GM12878 (cell line): ENCODE results near the gene KCTD19. TPM values are rescaled to one million over a fixed set of nuclear protein-coding genes. Genes with fewer than 3 reads are reported as not detected.
A peak's percentile ranks its signal among the peaks of the same experiment; 100 is the strongest.

Source experiments
- ATAC-seq: fragments of 200-7000 bp; cut with Tn5 transposase; 3 replicates; pipeline ENCODE4 v1.9.1; 2020; ENCODE audit warnings: mild to moderate bottlenecking, moderate library complexity
- BruUV-seq: library from RNA; stranded (reverse); fragments of 400-500 nt; replicated peaks from 2 replicates; lab custom pipeline; 2021; lab: Mats Ljungman, UMichigan
- CTCF ChIA-PET: fragments of 300-600 bp; sonication (Branson Sonifier 250); formaldehyde crosslinking; extraction: SDS; loops from one replicate; lab custom pipeline; 2021; ENCODE audit warnings: inconsistent platforms; lab: Yijun Ruan, JAX
- POLR2A ChIA-PET: fragments of 350-600 bp; formaldehyde crosslinking; extraction: SDS; loops from one replicate; lab custom pipeline; 2021; ENCODE audit warnings: inconsistent platforms; lab: Charles Lee
- RAD21 ChIA-PET: fragments of 300-600 bp; sonication (Branson Sonifier 250); formaldehyde crosslinking; loops from one replicate; lab custom pipeline; 2023; ENCODE audit warnings: antibody characterized with exemption; ENCODE audit not compliant: unreplicated experiment; lab: Charles Lee
- SMC1A ChIA-PET: fragments of 300-600 bp; sonication (Branson Sonifier 250); formaldehyde crosslinking; loops from one replicate; lab custom pipeline; 2023; ENCODE audit not compliant: unreplicated experiment, uncharacterized antibody; lab: Charles Lee
- DNase-seq: peaks from one replicate; pipeline ENCODE4 v3.0.0-alpha.2; 2011; ENCODE audit warnings: low read depth, low spot score
- FAIRE-seq: peaks from 3 replicates; lab custom pipeline; 2011; peaks lifted over from hg19 to GRCh38; lab: Jason Lieb, UNC
- H2AFZ ChIP-seq: 2 replicates; pipeline ENCODE4 v1.6.0; 2011; ENCODE audit warnings: low read depth, low read length, control low read depth; ENCODE audit not compliant: control insufficient read depth
- H3K27ac ChIP-seq: 2 replicates; pipeline ENCODE4 v1.5.1; 2011; ENCODE audit warnings: control low read depth; ENCODE audit not compliant: control insufficient read depth, insufficient read depth
- H3K27me3 ChIP-seq, 2 experiments: replicated peaks in 1 of 2; 2 replicates each; pipeline versions ENCODE4 v1.6.0 to v1.6.1; 2011; ENCODE audit warnings: low read length in 1 of 2; ENCODE audit not compliant: control insufficient read depth in 2 of 2, insufficient read depth in 2 of 2
- H3K36me3 ChIP-seq, 2 experiments: 2 replicates each; pipeline ENCODE4 v1.5.1; 2011; ENCODE audit warnings: low read length in 1 of 2; ENCODE audit not compliant: control insufficient read depth in 2 of 2, insufficient read depth in 2 of 2
- H3K4me1 ChIP-seq: 2 replicates; pipeline ENCODE4 v1.6.1; 2011; ENCODE audit warnings: mild to moderate bottlenecking, low read length, moderate library complexity, mixed read lengths; ENCODE audit not compliant: control insufficient read depth, insufficient read depth
- H3K4me2 ChIP-seq: 2 replicates; pipeline ENCODE4 v1.6.0; 2011; ENCODE audit warnings: control low read depth; ENCODE audit not compliant: control insufficient read depth, insufficient read depth
- H3K4me3 ChIP-seq: fragments of 200-600 bp; sonication (generic); 2 replicates; pipeline ENCODE4 v1.5.1; 2016
- H3K79me2 ChIP-seq: 2 replicates; pipeline ENCODE4 v1.6.0; 2011; ENCODE audit warnings: low read length; ENCODE audit not compliant: control insufficient read depth, insufficient read depth
- H3K9ac ChIP-seq: 2 replicates; pipeline ENCODE4 v1.8.0; 2011; ENCODE audit warnings: low read length, control low read depth, mixed read lengths; ENCODE audit not compliant: control insufficient read depth, insufficient read depth
- H3K9me3 ChIP-seq: replicated peaks from 3 replicates; pipeline ENCODE4 v1.5.1; 2011; ENCODE audit warnings: mild to moderate bottlenecking, low read length; ENCODE audit not compliant: control insufficient read depth, insufficient read depth
- H4K20me1 ChIP-seq: 2 replicates; pipeline ENCODE4 v1.6.0; 2011; ENCODE audit not compliant: control insufficient read depth, insufficient read depth
- WGBS: methylation state at CpG from one replicate; pipeline ENCODE4 v1.1.6; 2016; ENCODE audit warnings: low lambda C conversion rate; ENCODE audit not compliant: insufficient replicate concordance, insufficient coverage; ENCODE audit errors: missing lambda C conversion rate; 5-methylcytosine and 5-hydroxymethylcytosine counted together
- in situ Hi-C: fragments of 300-500 bp; cut with MboI; formaldehyde crosslinking; loops from 9 replicates; pipeline ENCODE4 v1.14.3; 2018; ENCODE audit warnings: mixed read lengths
- intact Hi-C: fragments of 100-400 bp; cut with micrococcal nuclease; formaldehyde crosslinking; loops from one replicate; pipeline ENCODE4 v1.14.2; 2022; ENCODE audit not compliant: unreplicated experiment
- polyA plus RNA-seq, 11 experiments: library from polyadenylated mRNA; depleted of rRNA in 4 of 11; unstranded in 6 of 11; stranded (reverse) in 5 of 11; fragments of >200 nt; fragmentation: Nextera tagmentation in 4 of 11; fragmentation: Illumina TruSeq in 1 of 11; extraction: Ambion mirVana in 4 of 11; extraction: Trizol in 1 of 11; gene quantifications; 1 replicate in 1 of 11; 2 replicates in 10 of 11; pipeline versions ENCODE4 v1.2.1 to v1.2.3, GENCODE V29; 2011 to 2016; ENCODE audit warnings: inconsistent platforms in 2 of 11, missing spikeins in 2 of 11, low read depth in 1 of 11
- total RNA-seq, 4 experiments: library from RNA; depleted of rRNA in 3 of 4; stranded (reverse); fragments of >200 nt in 3 of 4; fragmentation: Illumina TruSeq in 1 of 4; extraction: Trizol in 1 of 4; gene quantifications; 2 replicates each; pipeline versions ENCODE4 v1.2.1 to v1.2.3, GENCODE V29; 2013 to 2021
- TF ChIP-seq, protein P1 (sequence below), 3 experiments: IDR thresholded peaks in 2 of 3; conservative IDR thresholded peaks in 1 of 3; 2 replicates each; pipeline ENCODE4 v1.5.1; 2011; ENCODE audit warnings: low read depth in 3 of 3, low read length in 3 of 3, mild to moderate bottlenecking in 3 of 3, control low read depth in 2 of 3, moderate library complexity in 2 of 3, inconsistent platforms in 1 of 3, mixed read lengths in 1 of 3; ENCODE audit not compliant: control insufficient read depth in 2 of 3, insufficient read depth in 1 of 3; ENCODE audit errors: extremely low read depth in 1 of 3
- TF ChIP-seq, protein P2 (sequence below): fragments of 450-650 bp; IDR thresholded peaks from 2 replicates; pipeline ENCODE4 v1.6.1; 2016; ENCODE audit warnings: mild to moderate bottlenecking

Gene KCTD19
- total and polyA plus RNA-seq, 10 of the 15 experiments (the other 5 are each of a cell fraction or from before 2014, with no cell fraction given) = 1.6 to 8.9 (median 3.9) TPM

GRCh38 chr16:67283039-67283825 is 43.3 kb downstream of the KCTD19 start:
- intact Hi-C loops (no loop called here), in situ Hi-C loops (no loop called here)
- Histone ChIP-seq H3K27ac (no peak overlapping the region), H3K4me2 (no peak overlapping the region), H3K36me3 (no peaks in the 10 kb centered on the region), H3K9ac (no peak overlapping the region), H4K20me1 (no peaks in the 10 kb centered on the region), H3K4me3 (no peak overlapping the region), H2AFZ (no peak overlapping the region), H3K9me3 (no peaks in the 10 kb centered on the region), H3K4me1 (peaks cover 4% of the 10 kb centered on the region; the same call in 1 of the 2 replicates), H3K27me3 (no peaks in the 10 kb centered on the region), H3K79me2 (0 out of 2 replicates have a peak, but pooled peaks cover 2% of the 10 kb centered on the region)
- TF ChIP-seq, protein P1, sequence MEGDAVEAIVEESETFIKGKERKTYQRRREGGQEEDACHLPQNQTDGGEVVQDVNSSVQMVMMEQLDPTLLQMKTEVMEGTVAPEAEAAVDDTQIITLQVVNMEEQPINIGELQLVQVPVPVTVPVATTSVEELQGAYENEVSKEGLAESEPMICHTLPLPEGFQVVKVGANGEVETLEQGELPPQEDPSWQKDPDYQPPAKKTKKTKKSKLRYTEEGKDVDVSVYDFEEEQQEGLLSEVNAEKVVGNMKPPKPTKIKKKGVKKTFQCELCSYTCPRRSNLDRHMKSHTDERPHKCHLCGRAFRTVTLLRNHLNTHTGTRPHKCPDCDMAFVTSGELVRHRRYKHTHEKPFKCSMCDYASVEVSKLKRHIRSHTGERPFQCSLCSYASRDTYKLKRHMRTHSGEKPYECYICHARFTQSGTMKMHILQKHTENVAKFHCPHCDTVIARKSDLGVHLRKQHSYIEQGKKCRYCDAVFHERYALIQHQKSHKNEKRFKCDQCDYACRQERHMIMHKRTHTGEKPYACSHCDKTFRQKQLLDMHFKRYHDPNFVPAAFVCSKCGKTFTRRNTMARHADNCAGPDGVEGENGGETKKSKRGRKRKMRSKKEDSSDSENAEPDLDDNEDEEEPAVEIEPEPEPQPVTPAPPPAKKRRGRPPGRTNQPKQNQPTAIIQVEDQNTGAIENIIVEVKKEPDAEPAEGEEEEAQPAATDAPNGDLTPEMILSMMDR (IDR thresholded peaks at IDR 0.05 in 2 of 3, conservative IDR thresholded peaks at IDR 0.05 in 1 of 3; ENCODE audit: control insufficient read depth in 2 of 3, extremely low read depth in 1 of 3, insufficient read depth in 1 of 3, low read depth in 3 of 3, low read length in 3 of 3) = 0 out of 6 replicates have a peak, but pooled peaks of 1 of the 3 experiments have one; percentile 12
- TF ChIP-seq, protein P2, sequence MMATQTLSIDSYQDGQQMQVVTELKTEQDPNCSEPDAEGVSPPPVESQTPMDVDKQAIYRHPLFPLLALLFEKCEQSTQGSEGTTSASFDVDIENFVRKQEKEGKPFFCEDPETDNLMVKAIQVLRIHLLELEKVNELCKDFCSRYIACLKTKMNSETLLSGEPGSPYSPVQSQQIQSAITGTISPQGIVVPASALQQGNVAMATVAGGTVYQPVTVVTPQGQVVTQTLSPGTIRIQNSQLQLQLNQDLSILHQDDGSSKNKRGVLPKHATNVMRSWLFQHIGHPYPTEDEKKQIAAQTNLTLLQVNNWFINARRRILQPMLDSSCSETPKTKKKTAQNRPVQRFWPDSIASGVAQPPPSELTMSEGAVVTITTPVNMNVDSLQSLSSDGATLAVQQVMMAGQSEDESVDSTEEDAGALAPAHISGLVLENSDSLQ = no peak
- no peak for ATAC-seq
- DNase-seq = no peak
- SMC1A ChIA-PET = interaction anchor here (1.8 kb wide), 1 partner anchor 42 kb away, joined by 6 read pairs; no protein-coding TSS in a partner anchor
- no peak for FAIRE-seq
- POLR2A ChIA-PET = interaction anchor here (0.6 kb wide), 1 partner anchor 326 kb away, joined by 6 read pairs; no protein-coding TSS in a partner anchor
- 58% methylated on average over 7 of the region's 7 CpGs for WGBS
- CTCF ChIA-PET = no interaction called here
- BruUV-seq = no TSS peak
- RAD21 ChIA-PET = interaction anchor here (0.9 to 1.6 kb wide), 2 partner anchors 56 to 117 kb away, joined by 3 read pairs; no protein-coding TSS in a partner anchor
